Superior temporal gyrus (tissue), 1 donor: ENCODE data around the gene PPP1R16B.
"Not testable (repeated sequence)": the region's sequence is repeated elsewhere in the genome, so short reads cannot be mapped to it uniquely, and the experiment has no call there.

Experiments used
- DNase-seq: peaks from one replicate; pipeline ENCODE4 v3.0.0-alpha.2; 2016; ENCODE audit errors: extremely low spot score

PPP1R16B gene

DNA sequence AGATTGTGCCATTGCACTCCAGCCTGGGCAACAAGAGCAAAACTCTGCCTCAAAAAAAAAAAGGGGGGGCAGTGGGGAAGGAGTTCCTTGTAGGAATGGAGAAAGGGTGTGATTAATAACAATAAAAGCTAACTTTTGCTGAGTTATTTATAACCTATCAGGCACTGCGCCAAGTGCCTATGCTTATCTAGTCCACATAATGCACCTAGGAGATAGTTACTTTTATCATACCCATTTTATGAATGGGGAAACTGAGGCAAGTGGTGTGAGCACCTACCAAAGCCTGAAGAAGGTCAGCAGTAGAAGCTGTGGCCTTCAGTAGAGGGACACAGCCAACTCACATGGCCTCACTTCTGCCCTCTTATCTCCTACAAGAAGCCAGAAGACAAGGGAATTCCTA is 13.6 kb upstream of the PPP1R16B start:
- DNase-seq = no peak

DNA sequence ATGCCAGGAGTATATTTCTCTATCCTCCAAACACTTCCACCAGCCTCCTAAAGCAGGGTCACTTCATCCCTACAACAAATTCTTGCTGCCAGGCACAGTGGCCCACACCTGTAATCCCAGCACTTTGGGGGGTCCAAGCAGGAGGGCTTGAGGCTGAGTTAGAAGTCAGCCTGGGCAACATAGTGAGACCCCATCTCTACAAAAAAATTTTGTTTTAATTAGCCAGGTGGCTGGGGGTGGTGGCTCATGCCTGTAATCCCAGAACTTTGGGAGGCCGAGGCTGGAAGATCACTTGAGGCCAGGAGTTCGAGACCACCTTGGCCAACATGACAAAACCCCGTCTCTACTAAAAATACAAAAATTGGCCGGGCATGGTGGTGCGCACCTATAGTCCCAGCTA is 11.4 kb upstream of the PPP1R16B start:
- not testable (repeated sequence) for DNase-seq

GRCh38 chr20:38798266-38798665 is 7.2 kb upstream of the PPP1R16B start:
- no peak for DNase-seq

- no peak for DNase-seq
Measured at GRCh38 chr20:38799203-38799602, 6.3 kb upstream of the PPP1R16B start.

GRCh38 chr20:38800882-38801281 is 4.6 kb upstream of the PPP1R16B start:
- DNase-seq = no peak

DNA sequence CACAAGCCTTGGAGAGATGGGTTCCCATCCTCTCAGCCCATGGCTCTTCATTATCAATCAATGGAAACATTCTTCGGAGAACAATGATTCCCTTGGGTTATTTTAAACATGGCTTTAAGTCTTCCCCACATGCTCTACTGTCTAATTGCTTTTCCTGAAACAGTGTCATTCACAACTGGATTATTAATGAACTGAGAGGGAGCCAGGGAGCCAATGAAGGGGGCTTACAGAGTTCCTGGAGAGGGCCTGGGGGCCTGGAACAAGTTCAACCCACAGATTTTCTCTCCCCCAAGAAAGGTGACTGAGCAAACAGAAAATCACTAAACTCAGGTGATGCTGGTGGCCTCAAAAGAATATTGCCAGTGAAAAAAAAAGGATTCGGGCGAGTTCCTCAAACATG is 1.3 kb upstream of the PPP1R16B start:
- DNase-seq = no peak

DNA sequence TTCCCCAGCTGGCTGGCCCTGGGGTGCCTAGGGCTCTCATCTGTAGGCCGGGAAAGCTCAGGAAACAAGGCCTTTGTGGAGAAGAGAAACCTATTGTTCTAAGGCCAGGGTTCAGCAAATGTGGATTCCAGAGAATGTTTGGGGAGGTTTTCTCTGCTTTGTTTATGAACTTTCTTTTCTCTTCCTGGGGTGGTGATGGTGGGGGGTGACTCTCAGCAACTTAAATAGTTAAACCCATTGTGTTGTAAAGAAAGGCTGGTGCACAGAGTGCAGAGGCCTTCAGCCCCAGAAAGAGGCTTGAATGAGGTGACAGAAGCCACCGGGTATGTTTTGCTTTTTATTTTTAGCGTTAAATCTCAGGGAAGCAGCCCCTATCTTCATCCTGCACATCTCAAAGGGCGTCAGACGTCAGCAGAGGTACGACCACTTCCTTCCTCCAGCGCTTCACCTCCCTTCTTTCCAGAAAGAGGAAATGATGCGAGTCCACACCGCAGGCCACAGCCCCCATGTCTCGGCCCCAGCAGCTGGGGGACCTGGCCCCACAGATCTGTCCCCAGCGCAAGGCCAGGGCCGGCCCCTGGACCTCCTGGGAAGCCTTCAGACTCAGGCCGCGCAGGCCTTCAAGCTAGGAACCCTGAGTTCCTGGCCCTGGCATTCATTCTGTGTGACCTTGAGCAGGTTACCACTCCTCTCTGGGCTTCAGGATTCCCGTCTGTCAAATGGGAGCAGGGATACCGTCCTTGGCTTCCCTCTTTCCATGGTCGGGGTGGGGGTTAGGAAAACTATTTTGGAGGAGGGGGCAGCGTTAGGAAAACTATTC is 605 bp upstream of the PPP1R16B start:
- peak; percentile 66 for DNase-seq

DNA sequence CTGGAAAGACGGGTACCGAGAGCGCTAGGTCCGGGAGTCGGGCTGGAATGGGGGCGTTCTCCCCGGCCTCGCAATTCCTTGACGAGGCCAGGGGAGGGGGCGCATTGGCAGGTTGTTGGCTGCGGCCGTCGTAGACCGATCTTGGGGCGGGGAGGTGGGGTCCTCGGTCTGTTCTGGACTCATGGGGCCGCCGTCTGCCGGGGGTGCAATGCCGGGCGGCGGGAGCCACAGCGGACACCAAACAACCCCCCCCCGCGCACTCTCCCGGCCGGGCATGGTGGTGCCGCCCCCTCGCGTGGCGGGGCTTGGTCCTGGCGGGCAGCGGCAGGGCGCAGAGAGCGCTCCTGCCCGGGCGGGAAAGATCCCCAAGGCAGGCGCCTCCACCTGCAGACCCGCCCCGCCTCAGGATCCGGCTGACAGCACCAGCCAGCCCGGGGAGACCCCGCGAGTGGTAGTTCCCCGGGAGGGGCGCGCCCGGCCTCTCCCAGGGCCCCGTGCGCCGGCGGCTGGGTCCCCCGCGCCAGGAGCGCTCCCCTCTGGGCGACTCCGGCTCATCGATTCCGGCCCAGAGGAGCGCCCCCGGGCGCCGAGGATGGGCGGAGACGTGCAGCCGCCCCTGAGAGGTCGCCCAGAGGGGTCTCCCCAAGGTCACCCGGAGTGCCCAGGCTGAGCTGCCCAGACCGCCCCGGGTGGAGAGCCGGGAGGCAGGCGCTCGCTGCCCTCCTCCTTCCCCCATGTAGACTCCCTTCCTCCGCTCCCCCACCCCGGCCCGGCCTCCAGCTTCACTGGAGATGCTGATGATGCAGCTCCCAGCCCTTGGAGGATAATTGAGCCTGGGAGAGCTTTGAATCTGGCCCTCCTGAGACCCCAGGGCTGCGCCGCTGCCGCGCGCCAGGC is 709 bp downstream of the PPP1R16B start:
- DNase-seq = peak; percentile 20

DNA sequence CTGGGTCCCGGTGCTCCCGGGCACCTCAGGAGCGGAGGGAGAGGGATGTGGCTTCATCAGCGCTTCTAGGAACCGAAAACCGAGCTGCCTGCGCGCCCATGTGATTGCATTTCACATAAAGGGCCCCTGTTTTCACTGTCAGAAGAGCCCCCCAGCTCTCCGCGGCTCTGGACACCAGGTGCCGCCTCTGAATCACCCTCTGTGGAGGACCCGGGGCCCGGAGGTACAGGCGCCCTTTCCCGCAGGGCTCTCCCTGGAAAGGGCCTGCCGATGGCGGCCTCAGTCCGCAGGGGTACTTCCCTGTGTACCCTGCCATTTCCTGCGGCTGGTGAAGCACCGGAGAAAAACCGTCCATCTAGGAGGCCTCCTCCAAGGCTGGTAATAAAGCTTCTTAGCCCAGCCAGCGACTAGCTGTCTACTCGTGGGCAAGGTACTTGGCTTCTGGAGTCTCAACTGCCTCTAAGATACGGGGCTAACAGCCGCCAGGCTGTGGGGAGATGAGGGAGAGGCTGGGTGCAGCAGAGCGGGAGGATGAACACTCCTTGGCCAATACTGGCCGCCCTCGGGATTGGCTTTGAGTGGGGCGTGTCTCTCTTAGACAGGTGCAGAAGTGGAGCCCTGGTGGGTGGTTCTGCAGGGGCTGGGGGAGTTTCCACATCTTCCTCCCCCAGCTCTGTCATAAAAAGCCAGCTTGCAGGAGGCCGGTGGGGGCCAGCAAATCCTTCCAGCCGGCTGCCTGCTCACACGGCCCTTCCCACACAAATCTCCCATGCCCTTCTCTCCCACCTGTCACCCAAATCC is 1.6 kb downstream of the PPP1R16B start:
- peak; percentile 59 for DNase-seq

DNA sequence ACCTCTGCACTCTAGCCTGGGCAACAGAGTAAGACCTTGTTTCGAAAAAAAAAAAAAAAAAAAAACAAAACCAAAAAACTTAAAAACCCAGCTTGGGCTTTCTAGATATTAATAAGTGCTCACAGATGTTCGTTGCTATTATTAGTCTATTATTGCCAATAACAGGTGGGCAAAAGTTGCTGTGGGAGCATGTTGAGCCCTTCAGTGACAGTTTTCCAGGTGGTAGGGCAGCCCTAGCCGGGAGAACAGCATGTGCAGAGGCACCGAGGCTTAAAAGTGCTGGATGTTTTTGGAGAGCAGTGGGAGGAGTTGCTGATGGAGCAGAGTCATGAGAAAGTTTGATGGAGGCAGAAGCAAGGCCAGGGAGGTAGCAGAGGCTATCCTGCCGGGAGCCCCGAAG is 4.4 kb downstream of the PPP1R16B start:
- no peak for DNase-seq

DNA sequence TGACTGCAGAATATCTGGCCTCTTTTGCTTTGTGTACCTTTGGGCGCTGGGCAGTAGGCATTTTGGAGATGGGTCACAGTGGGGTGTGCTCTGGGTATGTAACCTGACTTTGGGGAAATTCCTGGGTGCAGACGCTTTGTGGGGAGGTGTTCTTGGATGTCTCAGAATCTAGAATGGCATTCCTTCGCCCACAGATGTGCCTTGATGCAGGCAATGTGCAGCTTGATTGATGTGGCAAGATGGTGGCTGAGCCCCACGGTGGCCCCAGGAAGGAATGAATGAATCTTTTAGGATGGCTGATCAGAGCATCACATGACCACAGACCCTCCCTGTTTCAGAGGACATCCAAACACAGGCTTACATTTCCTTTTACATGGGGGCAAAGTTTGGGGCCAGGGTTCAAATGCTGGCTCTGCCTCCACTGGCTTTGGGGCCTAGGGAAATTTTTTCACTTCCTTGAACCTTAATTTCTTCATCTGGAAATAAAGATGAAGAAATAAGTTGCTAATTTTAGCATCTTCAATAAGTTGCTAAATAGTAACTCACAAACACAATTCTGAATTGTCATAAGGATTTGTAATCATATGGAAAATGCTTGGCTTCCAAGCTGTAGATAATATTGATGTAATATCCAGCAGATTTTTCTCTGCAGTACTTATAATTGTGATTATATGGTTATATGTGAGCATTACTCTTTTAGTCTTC is 5.6 kb downstream of the PPP1R16B start:
- DNase-seq = no peak

DNA sequence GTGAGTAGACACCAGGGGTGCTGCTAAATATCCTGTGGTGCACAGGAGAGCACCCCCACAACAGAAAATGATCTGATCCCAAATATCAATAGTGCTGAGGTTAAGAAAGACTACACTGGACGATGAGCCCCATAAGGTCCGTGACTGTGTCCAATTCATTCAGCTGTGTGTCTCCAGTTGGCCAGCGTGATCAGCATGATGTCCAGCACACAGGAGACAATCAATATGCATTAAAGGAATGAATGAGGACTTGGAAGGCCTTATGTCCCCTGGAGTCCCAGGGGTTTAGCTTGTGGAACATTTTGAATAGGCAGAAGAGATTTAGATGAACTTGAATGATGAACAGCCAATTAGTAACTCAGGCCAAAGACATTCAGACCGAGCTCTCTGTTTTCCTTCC is 6.3 kb downstream of the PPP1R16B start:
- DNase-seq = no peak

- DNase-seq = no peak
Measured at GRCh38 chr20:38812182-38812581, 6.7 kb downstream of the PPP1R16B start.

GRCh38 chr20:38812709-38813573 is 7.4 kb downstream of the PPP1R16B start:
- DNase-seq = no peak

DNA sequence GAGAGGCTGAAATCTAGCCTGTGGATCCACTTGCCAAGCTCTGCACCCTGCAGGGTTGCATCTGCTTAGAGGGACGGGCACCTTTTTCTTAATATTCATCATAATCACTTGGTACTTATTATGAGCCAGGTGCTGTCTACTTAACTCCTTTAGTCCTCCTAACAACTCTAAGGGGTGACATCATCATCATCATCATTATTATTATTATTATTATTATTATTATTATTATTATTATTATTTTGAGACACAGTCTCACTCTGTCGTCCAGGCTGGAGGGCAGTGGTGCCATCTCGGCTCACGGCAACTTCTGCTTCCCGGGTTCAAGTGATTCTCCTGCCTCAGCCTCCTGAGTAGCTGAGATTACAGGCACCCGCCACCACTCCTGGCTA is 8.1 kb downstream of the PPP1R16B start:
- not testable (repeated sequence) for DNase-seq

DNA sequence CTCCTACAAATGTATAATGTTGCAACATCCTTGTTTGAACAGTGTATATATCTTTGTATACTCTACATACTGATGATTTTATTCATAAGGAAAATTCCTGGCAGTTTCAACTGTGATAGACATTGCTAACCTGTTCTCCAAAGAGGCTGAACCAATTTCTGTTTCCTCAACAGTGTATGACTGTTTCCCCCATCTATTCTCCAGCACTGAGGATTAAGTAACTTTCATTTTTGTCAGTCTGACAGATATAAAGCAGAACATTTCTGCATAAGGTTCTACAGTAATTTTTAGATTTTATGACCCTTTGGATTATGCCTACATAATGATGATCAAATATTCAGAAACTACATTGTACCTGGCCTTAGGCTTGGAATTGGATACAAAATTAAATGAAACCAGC is 9.9 kb downstream of the PPP1R16B start:
- DNase-seq = no peak

- DNase-seq = no peak
Measured at GRCh38 chr20:38818113-38819065, 12.9 kb downstream of the PPP1R16B start.

DNA sequence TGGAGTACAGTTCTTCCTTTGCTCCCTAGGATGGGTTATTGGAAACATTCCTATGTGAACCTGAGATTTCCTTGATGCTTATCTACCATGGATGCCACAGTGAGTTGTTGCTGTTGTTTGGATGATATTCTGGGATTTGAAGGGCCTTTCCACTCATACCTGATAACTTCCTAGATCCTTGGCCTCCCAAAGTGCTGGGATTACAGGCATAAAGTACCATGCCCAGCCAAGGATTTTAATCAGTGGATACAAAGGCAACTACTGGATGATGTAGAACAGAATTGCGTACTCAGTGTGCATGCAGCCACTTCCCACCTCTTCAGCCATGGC is 20.0 kb downstream of the PPP1R16B start:
- DNase-seq = no peak

GRCh38 chr20:38825901-38826625 is 20.6 kb downstream of the PPP1R16B start:
- peak; percentile 69 for DNase-seq
